Esophagus muscularis mucosa (tissue), 3 donors: ENCODE data around the gene RUFY1.

Source experiments
- POLR2A ChIP-seq: fragments of 450-650 bp; IDR thresholded peaks from one replicate; pipeline ENCODE4 v1.6.1; 2017; ENCODE audit warnings: antibody characterized with exemption, moderate library complexity, mild to moderate bottlenecking, low read depth
- TF ChIP-seq, protein P1 (sequence below), 3 experiments: fragments of 200-600 bp in 2 of 3; fragments of 450-650 bp in 1 of 3; sonication (generic) in 2 of 3; IDR thresholded peaks; one replicate each; pipeline ENCODE4 v1.5.1; 2017 to 2019; ENCODE audit warnings: antibody characterized with exemption in 3 of 3, mild to moderate bottlenecking in 2 of 3, moderate library complexity in 1 of 3

DNA sequence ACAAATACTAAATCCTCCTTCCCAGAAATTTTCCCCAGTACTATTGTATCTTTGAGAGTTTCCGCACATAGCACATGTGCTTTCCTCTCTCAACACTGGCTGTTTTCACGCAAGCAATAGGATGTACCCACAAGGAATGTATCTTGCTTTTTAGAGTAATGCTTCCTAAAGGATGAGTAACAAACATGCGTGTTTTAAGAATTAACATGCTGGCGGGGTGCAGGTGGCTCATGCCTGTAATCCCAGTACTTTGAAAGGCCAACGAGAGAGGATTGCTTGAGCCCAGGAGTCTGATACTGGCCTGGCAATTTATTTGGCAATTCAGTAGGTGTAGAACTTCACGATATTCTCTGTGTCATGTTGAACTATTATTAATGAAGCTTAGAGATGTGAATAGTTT, 4.6 kb downstream of the RUFY1 start:
- TF ChIP-seq, protein P1, sequence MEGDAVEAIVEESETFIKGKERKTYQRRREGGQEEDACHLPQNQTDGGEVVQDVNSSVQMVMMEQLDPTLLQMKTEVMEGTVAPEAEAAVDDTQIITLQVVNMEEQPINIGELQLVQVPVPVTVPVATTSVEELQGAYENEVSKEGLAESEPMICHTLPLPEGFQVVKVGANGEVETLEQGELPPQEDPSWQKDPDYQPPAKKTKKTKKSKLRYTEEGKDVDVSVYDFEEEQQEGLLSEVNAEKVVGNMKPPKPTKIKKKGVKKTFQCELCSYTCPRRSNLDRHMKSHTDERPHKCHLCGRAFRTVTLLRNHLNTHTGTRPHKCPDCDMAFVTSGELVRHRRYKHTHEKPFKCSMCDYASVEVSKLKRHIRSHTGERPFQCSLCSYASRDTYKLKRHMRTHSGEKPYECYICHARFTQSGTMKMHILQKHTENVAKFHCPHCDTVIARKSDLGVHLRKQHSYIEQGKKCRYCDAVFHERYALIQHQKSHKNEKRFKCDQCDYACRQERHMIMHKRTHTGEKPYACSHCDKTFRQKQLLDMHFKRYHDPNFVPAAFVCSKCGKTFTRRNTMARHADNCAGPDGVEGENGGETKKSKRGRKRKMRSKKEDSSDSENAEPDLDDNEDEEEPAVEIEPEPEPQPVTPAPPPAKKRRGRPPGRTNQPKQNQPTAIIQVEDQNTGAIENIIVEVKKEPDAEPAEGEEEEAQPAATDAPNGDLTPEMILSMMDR (IDR thresholded peaks at IDR 0.05), result no peak
- no peak for TF ChIP-seq POLR2A
